HepG2 (cell line): Measurements from ENCODE around the gene MTHFD1L. TPM values are rescaled to one million over a fixed set of nuclear protein-coding genes. Genes with fewer than 3 reads are reported as not detected.

ENCODE experiments used
- CREB1 ChIP-seq, 2 experiments: fragments of 450-650 bp in 1 of 2; IDR thresholded peaks; 2 replicates each; pipeline ENCODE4 v1.6.1; 2016 to 2017; ENCODE audit warnings: control low read depth in 1 of 2, mild to moderate bottlenecking in 1 of 2, missing compliant biosample characterization in 1 of 2, missing genetic modification characterization in 1 of 2
- DMAP1 ChIP-seq: IDR thresholded peaks from 2 replicates; pipeline ENCODE4 v1.6.1; 2016
- FOXO1 ChIP-seq: sonication (generic); formaldehyde crosslinking; IDR thresholded peaks from 2 replicates; pipeline ENCODE4 v1.4.0; 2020; ENCODE audit warnings: missing genetic modification reagents
- HNRNPUL1 ChIP-seq: fragments of 200-400 bp; formaldehyde crosslinking; IDR thresholded peaks from 2 replicates; pipeline ENCODE4 v1.6.1; 2017; ENCODE audit warnings: low read depth, mild to moderate bottlenecking, low read length, moderate library complexity
- HOXA3 ChIP-seq: sonication (generic); formaldehyde crosslinking; IDR thresholded peaks from 2 replicates; pipeline ENCODE4 v1.5.0; 2020; ENCODE audit warnings: missing genetic modification reagents
- KDM2A ChIP-seq: sonication (generic); formaldehyde crosslinking; IDR thresholded peaks from 2 replicates; pipeline ENCODE4 v1.4.0; 2020; ENCODE audit warnings: low read depth, missing genetic modification reagents, borderline replicate concordance
- LCORL ChIP-seq, 2 experiments: fragments of 450-650 bp in 1 of 2; sonication (generic) in 1 of 2; formaldehyde crosslinking in 1 of 2; IDR thresholded peaks; 2 replicates each; pipeline versions ENCODE4 v1.5.0 to v1.6.1; 2017 to 2020; ENCODE audit warnings: antibody characterized with exemption in 1 of 2, missing genetic modification reagents in 1 of 2
- MIER3 ChIP-seq: IDR thresholded peaks from 2 replicates; pipeline ENCODE4 v1.6.1; 2016; ENCODE audit warnings: missing compliant biosample characterization, borderline replicate concordance
- NR2C2 ChIP-seq: sonication (generic); formaldehyde crosslinking; IDR thresholded peaks from 2 replicates; pipeline ENCODE4 v1.4.0; 2020; ENCODE audit warnings: missing genetic modification reagents, mild to moderate bottlenecking, moderate library complexity, borderline replicate concordance
- PAWR ChIP-seq: sonication (generic); formaldehyde crosslinking; IDR thresholded peaks from 2 replicates; pipeline ENCODE4 v1.4.0; 2020; ENCODE audit warnings: missing genetic modification reagents, mild to moderate bottlenecking, borderline replicate concordance
- RARA ChIP-seq: IDR thresholded peaks from 2 replicates; pipeline ENCODE4 v1.6.1; 2016; ENCODE audit warnings: missing genetic modification reagents, missing compliant biosample characterization
- RBAK ChIP-seq: sonication (generic); formaldehyde crosslinking; IDR thresholded peaks from 2 replicates; pipeline ENCODE4 v1.5.1; 2020; ENCODE audit warnings: mild to moderate bottlenecking, missing genetic modification reagents
- SAP130 ChIP-seq: IDR thresholded peaks from 2 replicates; pipeline ENCODE4 v1.6.1; 2016; ENCODE audit warnings: low read depth
- SPEN ChIP-seq: sonication (generic); formaldehyde crosslinking; IDR thresholded peaks from 2 replicates; pipeline ENCODE4 v1.5.1; 2020; ENCODE audit warnings: low read depth, mild to moderate bottlenecking, missing genetic modification reagents
- SSRP1 ChIP-seq: IDR thresholded peaks from 2 replicates; pipeline ENCODE4 v1.6.1; 2016; ENCODE audit warnings: control low read depth
- ZNF232 ChIP-seq: sonication (generic); formaldehyde crosslinking; IDR thresholded peaks from 2 replicates; pipeline ENCODE4 v1.4.0; 2020; ENCODE audit warnings: missing genetic modification reagents, borderline replicate concordance
- ZNF501 ChIP-seq: sonication (generic); formaldehyde crosslinking; IDR thresholded peaks from 2 replicates; pipeline ENCODE4 v1.5.1; 2020; ENCODE audit warnings: mild to moderate bottlenecking, moderate library complexity, missing genetic modification reagents
- polyA plus RNA-seq, 8 experiments: library from polyadenylated mRNA; depleted of rRNA in 3 of 8; stranded (reverse) in 7 of 8; unstranded in 1 of 8; fragments of >200 nt; fragmentation: Illumina TruSeq in 4 of 8; extraction: Trizol in 4 of 8; gene quantifications; 2 replicates each; pipeline versions ENCODE4 v1.2.1 to v1.2.3, GENCODE V29; 2011 to 2016; ENCODE audit warnings: low read depth in 4 of 8, missing spikeins in 1 of 8, mixed read lengths in 1 of 8; ENCODE audit not compliant: insufficient read depth in 1 of 8
- total RNA-seq, 5 experiments: library from RNA; depleted of rRNA; stranded (reverse); fragments of >200 nt; fragmentation: Illumina TruSeq; extraction: Trizol; gene quantifications; 2 replicates each; pipeline ENCODE4 v1.2.3, GENCODE V29; 2016; ENCODE audit warnings: low read depth in 1 of 5
- TF ChIP-seq, protein P1 (sequence below): sonication (generic); formaldehyde crosslinking; conservative IDR thresholded peaks from 2 replicates; pipeline ENCODE4 v1.4.0; 2020; ENCODE audit warnings: mild to moderate bottlenecking, missing genetic modification reagents, moderate library complexity
- TF ChIP-seq, protein P2 (sequence below), 2 experiments: fragments of 450-650 bp in 1 of 2; sonication (generic) in 1 of 2; formaldehyde crosslinking; IDR thresholded peaks; 2 replicates each; pipeline versions ENCODE4 v1.5.0 to v1.8.0; 2020 to 2022; ENCODE audit warnings: mild to moderate bottlenecking in 1 of 2, missing genetic modification reagents in 1 of 2
- TF ChIP-seq, protein P3 (sequence below): sonication (generic); formaldehyde crosslinking; IDR thresholded peaks from 2 replicates; pipeline ENCODE4 v1.8.0; 2022; ENCODE audit warnings: missing genetic modification reagents, mild to moderate bottlenecking, inconsistent platforms, borderline replicate concordance
- TF ChIP-seq, protein P4 (sequence below): IDR thresholded peaks from 2 replicates; pipeline ENCODE4 v1.6.1; 2016; ENCODE audit warnings: mild to moderate bottlenecking

The MTHFD1L gene
- total and polyA plus RNA-seq, 2 of the 13 experiments (the other 11 are each of a cell fraction or from before 2014, with no cell fraction given) = 24.0 to 39.6 TPM

DNA sequence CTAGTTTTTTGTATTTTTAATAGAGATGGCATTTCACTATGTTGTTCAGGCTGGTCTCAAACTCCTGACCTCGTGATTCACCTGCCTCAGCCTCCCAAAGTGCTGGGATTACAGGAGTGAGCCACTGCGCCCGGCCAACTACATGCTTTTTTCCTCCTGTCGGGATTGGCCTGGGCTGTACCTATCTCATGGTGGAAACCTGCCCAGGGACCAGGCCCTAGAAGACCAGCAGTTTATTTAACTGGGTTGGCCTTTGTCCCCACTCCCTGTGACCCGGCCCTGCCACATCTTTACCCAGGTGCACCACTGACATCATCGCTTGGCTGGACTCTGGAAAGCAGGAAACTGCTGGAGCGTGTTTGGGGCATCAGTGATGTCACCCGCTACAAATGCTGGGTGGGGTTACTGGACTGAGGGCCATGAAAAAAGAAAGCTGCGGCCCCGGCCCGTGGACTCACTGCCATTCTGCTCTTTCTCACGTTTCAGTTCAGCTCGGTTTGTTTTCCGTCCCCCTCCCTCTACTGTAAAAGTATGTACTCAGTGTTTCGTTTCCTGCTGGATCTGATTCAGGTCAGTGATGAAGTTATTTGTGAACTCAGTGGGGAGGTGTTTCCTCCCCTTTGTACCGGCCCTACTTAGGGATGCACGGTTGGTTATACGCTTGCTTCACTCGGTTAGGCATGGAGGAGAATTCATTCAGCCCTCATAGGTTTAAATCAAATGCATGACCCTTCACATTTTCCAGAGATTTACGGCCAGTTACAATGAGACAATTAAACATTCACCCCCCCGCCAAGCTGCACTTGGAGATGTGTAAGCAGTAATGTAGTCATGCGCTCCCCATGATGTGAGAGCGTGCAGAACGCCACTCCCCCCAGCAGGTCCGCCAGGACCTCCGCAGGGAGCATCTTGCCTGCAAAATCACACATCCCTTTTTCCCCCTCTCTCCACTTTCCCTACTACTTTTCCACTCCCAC lies 179.3 kb downstream of the MTHFD1L start (continued):
- TF ChIP-seq NR2C2 = peak; percentile 81
- peak; percentile 93 for TF ChIP-seq RARA (CRISPR knock-in tag)
- no peak for TF ChIP-seq HNRNPUL1
- TF ChIP-seq LCORL (IDR thresholded peaks at IDR 0.05) = no peak
- peak; percentile 75; the same call in 1 of the 2 replicates for TF ChIP-seq LCORL (CRISPR knock-in tag; IDR thresholded peaks at IDR 0.05)
- 0 out of 2 replicates have a peak, but pooled peaks have one; percentile 39 for TF ChIP-seq DMAP1 (CRISPR knock-in tag)
- peak; percentile 36; the same call in 1 of the 2 replicates for TF ChIP-seq FOXO1 (CRISPR knock-in tag)
- TF ChIP-seq PAWR (CRISPR knock-in tag) = no peak
- TF ChIP-seq HOXA3 (CRISPR knock-in tag) = peak; percentile 98
- TF ChIP-seq MIER3 (CRISPR knock-in tag) = peak; percentile 75; the same call in 1 of the 2 replicates
- no peak for TF ChIP-seq SSRP1
- TF ChIP-seq ZNF501 (CRISPR knock-in tag) = peak; percentile 77; the same call in 1 of the 2 replicates
- peak; percentile 73; the same call in 1 of the 2 replicates for TF ChIP-seq ZNF232 (CRISPR knock-in tag)
- TF ChIP-seq, protein P1, sequence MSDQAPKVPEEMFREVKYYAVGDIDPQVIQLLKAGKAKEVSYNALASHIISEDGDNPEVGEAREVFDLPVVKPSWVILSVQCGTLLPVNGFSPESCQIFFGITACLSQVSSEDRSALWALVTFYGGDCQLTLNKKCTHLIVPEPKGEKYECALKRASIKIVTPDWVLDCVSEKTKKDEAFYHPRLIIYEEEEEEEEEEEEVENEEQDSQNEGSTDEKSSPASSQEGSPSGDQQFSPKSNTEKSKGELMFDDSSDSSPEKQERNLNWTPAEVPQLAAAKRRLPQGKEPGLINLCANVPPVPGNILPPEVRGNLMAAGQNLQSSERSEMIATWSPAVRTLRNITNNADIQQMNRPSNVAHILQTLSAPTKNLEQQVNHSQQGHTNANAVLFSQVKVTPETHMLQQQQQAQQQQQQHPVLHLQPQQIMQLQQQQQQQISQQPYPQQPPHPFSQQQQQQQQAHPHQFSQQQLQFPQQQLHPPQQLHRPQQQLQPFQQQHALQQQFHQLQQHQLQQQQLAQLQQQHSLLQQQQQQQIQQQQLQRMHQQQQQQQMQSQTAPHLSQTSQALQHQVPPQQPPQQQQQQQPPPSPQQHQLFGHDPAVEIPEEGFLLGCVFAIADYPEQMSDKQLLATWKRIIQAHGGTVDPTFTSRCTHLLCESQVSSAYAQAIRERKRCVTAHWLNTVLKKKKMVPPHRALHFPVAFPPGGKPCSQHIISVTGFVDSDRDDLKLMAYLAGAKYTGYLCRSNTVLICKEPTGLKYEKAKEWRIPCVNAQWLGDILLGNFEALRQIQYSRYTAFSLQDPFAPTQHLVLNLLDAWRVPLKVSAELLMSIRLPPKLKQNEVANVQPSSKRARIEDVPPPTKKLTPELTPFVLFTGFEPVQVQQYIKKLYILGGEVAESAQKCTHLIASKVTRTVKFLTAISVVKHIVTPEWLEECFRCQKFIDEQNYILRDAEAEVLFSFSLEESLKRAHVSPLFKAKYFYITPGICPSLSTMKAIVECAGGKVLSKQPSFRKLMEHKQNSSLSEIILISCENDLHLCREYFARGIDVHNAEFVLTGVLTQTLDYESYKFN (CRISPR knock-in tag) = peak; percentile 85
- peak; percentile 37; the same call in 1 of the 2 replicates for TF ChIP-seq KDM2A
- TF ChIP-seq RBAK (CRISPR knock-in tag) = no peak
- TF ChIP-seq, protein P2, sequence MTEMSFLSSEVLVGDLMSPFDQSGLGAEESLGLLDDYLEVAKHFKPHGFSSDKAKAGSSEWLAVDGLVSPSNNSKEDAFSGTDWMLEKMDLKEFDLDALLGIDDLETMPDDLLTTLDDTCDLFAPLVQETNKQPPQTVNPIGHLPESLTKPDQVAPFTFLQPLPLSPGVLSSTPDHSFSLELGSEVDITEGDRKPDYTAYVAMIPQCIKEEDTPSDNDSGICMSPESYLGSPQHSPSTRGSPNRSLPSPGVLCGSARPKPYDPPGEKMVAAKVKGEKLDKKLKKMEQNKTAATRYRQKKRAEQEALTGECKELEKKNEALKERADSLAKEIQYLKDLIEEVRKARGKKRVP (CRISPR knock-in tag; IDR thresholded peaks at IDR 0.05) = 0 out of 4 replicates have a peak, but pooled peaks of 1 of the 2 experiments have one; percentile 28
- TF ChIP-seq CREB1 (IDR thresholded peaks at IDR 0.05) = 0 out of 2 replicates have a peak, but pooled peaks have one; percentile 43
- TF ChIP-seq CREB1 (CRISPR knock-in tag; IDR thresholded peaks at IDR 0.05) = peak; percentile 86
- TF ChIP-seq, protein P3, sequence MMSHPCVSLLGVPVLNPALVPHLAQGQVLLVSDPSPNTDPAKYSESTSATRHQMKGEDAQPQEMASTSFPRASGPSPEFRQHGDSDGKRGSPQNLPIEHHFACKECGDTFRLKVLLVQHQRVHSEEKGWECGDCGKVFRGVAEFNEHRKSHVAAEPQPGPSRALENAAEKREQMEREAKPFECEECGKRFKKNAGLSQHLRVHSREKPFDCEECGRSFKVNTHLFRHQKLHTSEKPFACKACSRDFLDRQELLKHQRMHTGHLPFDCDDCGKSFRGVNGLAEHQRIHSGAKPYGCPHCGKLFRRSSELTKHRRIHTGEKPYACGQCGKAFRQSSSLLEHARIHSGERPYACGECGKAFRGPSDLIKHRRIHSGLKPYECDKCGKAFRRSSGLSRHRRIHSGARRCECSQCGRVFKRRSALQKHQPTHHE = no peak
- TF ChIP-seq SPEN (CRISPR knock-in tag) = peak; percentile 81
- TF ChIP-seq, protein P4, sequence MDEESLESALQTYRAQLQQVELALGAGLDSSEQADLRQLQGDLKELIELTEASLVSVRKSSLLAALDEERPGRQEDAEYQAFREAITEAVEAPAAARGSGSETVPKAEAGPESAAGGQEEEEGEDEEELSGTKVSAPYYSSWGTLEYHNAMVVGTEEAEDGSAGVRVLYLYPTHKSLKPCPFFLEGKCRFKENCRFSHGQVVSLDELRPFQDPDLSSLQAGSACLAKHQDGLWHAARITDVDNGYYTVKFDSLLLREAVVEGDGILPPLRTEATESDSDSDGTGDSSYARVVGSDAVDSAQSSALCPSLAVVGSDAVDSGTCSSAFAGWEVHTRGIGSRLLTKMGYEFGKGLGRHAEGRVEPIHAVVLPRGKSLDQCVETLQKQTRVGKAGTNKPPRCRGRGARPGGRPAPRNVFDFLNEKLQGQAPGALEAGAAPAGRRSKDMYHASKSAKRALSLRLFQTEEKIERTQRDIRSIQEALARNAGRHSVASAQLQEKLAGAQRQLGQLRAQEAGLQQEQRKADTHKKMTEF (CRISPR knock-in tag) = peak; percentile 72
- peak; percentile 48 for TF ChIP-seq SAP130
